NCI-H187 (cell line): ENCODE measurements around the gene HMG20B.
"Not testable (repeated sequence)": the region's sequence is repeated elsewhere in the genome, so short reads cannot be mapped to it uniquely, and the experiment has no call there.

Experiments
- DNase-seq, 2 experiments: peaks; one replicate each; lab custom pipeline; 2025; lab: John Stamatoyannopoulos, UW

HMG20B gene

GRCh38 chr19:3572855-3573161, at the start of gene HMG20B:
Gene HMG20B (plus strand): TSS chr19:3572944. CDS start chr19:3573310, 366 bp downstream.
- DNase-seq, result no peak

- no peak for DNase-seq
These were observed 49.2 kb upstream of the HMG20B start for GRCh38 chr19:3523361-3524077.

GRCh38 chr19:3524078-3524842, 48.5 kb upstream of the HMG20B start:
- DNase-seq, result no peak

GRCh38 chr19:3524904-3525451, 47.8 kb upstream of the HMG20B start:
- no peak for DNase-seq

GRCh38 chr19:3526507-3527237, 46.1 kb upstream of the HMG20B start:
- no peak for DNase-seq

GRCh38 chr19:3527238-3527910, 45.4 kb upstream of the HMG20B start:
- DNase-seq, result no peak

GRCh38 chr19:3528080-3528479, 44.7 kb upstream of the HMG20B start:
- DNase-seq, result no peak

- DNase-seq, result no peak
These were observed 44.1 kb upstream of the HMG20B start for GRCh38 chr19:3528539-3529211.

- DNase-seq, result not testable (repeated sequence)
These were observed 43.4 kb upstream of the HMG20B start for GRCh38 chr19:3529299-3529698.

GRCh38 chr19:3530389-3530788, 42.4 kb upstream of the HMG20B start:
- DNase-seq, result no peak

- DNase-seq, result no peak
These were observed 41.0 kb upstream of the HMG20B start for GRCh38 chr19:3531716-3532115.

- DNase-seq, result no peak
These were observed 40.5 kb upstream of the HMG20B start for GRCh38 chr19:3532154-3532786.

- DNase-seq, result no peak
These were observed 39.7 kb upstream of the HMG20B start for GRCh38 chr19:3533033-3533432.

- no peak for DNase-seq
These were observed 39.1 kb upstream of the HMG20B start for GRCh38 chr19:3533563-3534216.

GRCh38 chr19:3534375-3535234, 38.1 kb upstream of the HMG20B start:
- no peak for DNase-seq

- DNase-seq, result no peak
These were observed 37.6 kb upstream of the HMG20B start for GRCh38 chr19:3535235-3535535.

- DNase-seq, result no peak
These were observed 37.2 kb upstream of the HMG20B start for GRCh38 chr19:3535563-3535965.

- DNase-seq, result no peak
These were observed 36.8 kb upstream of the HMG20B start for GRCh38 chr19:3535981-3536380.

GRCh38 chr19:3536429-3537100, 36.2 kb upstream of the HMG20B start:
- DNase-seq, result no peak
